HepG2 (cell line): ENCODE data around the gene GGACT. TPM values are rescaled to one million over a fixed set of nuclear protein-coding genes. Genes with fewer than 3 reads are reported as not detected.

Source experiments
- ATAC-seq: fragments of 200-7000 bp; cut with Tn5 transposase; 3 replicates; pipeline ENCODE4 v1.9.1; 2020; ENCODE audit warnings: mild to moderate bottlenecking, moderate library complexity
- BruUV-seq: library from RNA; stranded (reverse); fragments of 400-500 nt; replicated peaks from 2 replicates; lab custom pipeline; 2021; lab: Mats Ljungman, UMichigan
- CTCF ChIA-PET: fragments of 300-600 bp; formaldehyde crosslinking; extraction: SDS; loops from one replicate; lab custom pipeline; 2021; ENCODE audit warnings: low total read pairs, inconsistent platforms, low intra/inter-chr PET ratio; lab: Yijun Ruan, JAX
- POLR2A ChIA-PET: fragments of 350-600 bp; sonication (Branson Sonifier 250); formaldehyde crosslinking; loops from one replicate; lab custom pipeline; 2020; ENCODE audit warnings: antibody characterized with exemption, inconsistent platforms; lab: Yijun Ruan, JAX
- DNase-seq: peaks from one replicate; pipeline ENCODE4 v3.0.0-alpha.2; 2015; ENCODE audit warnings: low spot score
- FAIRE-seq: peaks from 3 replicates; lab custom pipeline; 2011; peaks lifted over from hg19 to GRCh38; lab: Jason Lieb, UNC
- H2AFZ ChIP-seq: one replicate; pipeline ENCODE4 v1.6.1; 2011; ENCODE audit warnings: low read length, inconsistent platforms
- H3K27ac ChIP-seq: fragments of 300-600 bp; 3 replicates; pipeline ENCODE4 v1.8.0; 2011; ENCODE audit warnings: mixed run types, mild to moderate bottlenecking, mixed read lengths, low read length, inconsistent platforms; ENCODE audit not compliant: insufficient read depth; ENCODE audit errors: extremely low read length
- H3K27me3 ChIP-seq, 2 experiments: fragments of 200-600 bp in 1 of 2; 2 replicates in 1 of 2; 3 replicates in 1 of 2; pipeline versions ENCODE4 v1.6.0 to v1.8.0; 2011; ENCODE audit warnings: low read length in 2 of 2, mild to moderate bottlenecking in 2 of 2, moderate library complexity in 2 of 2, inconsistent platforms in 1 of 2; ENCODE audit not compliant: insufficient read depth in 2 of 2, control insufficient read depth in 1 of 2
- H3K36me3 ChIP-seq, 2 experiments: fragments of 200-600 bp in 1 of 2; replicated peaks in 1 of 2; 2 replicates in 1 of 2; 3 replicates in 1 of 2; pipeline versions ENCODE4 v1.5.1 to v1.8.0; 2011; ENCODE audit warnings: low read length in 2 of 2, inconsistent platforms in 1 of 2; ENCODE audit not compliant: insufficient read depth in 2 of 2, control insufficient read depth in 1 of 2
- H3K4me1 ChIP-seq: 2 replicates; pipeline ENCODE4 v1.5.1; 2012; ENCODE audit warnings: low read length, inconsistent platforms; ENCODE audit not compliant: insufficient read depth
- H3K4me2 ChIP-seq: 2 replicates; pipeline ENCODE4 v1.6.0; 2011; ENCODE audit warnings: low read depth, low read length, inconsistent platforms
- H3K4me3 ChIP-seq, 3 experiments: fragments of 200-600 bp in 1 of 3; sonication (generic), shearing (Covaris generic) in 1 of 3; replicated peaks in 1 of 3; 2 replicates each; pipeline ENCODE4 v1.5.1; 2011 to 2016; ENCODE audit warnings: low read length in 3 of 3, inconsistent platforms in 2 of 3, low read depth in 2 of 3, mild to moderate bottlenecking in 2 of 3, control low read depth in 1 of 3, mixed read lengths in 1 of 3; ENCODE audit not compliant: insufficient read depth in 1 of 3
- H3K79me2 ChIP-seq: one replicate; pipeline ENCODE4 v1.6.1; 2011; ENCODE audit warnings: low read length, inconsistent platforms; ENCODE audit not compliant: insufficient read depth
- H3K9ac ChIP-seq: 2 replicates; pipeline ENCODE4 v1.6.0; 2011; ENCODE audit warnings: mild to moderate bottlenecking, low read depth, low read length, inconsistent platforms; ENCODE audit not compliant: insufficient read depth
- H3K9me3 ChIP-seq: 2 replicates; pipeline ENCODE4 v1.5.1; 2012; ENCODE audit warnings: mild to moderate bottlenecking, low read length
- H4K20me1 ChIP-seq: 2 replicates; pipeline ENCODE4 v1.6.0; 2011; ENCODE audit warnings: inconsistent platforms, mild to moderate bottlenecking, low read length, moderate library complexity; ENCODE audit not compliant: insufficient read depth
- FOXP1 ChIP-seq, 2 experiments: fragments of 450-650 bp in 1 of 2; IDR thresholded peaks; 2 replicates each; pipeline ENCODE4 v1.6.1; 2017 to 2018; ENCODE audit warnings: antibody characterized with exemption in 1 of 2
- NFYB ChIP-seq: sonication (generic); formaldehyde crosslinking; IDR thresholded peaks from 2 replicates; pipeline ENCODE4 v1.4.0; 2020; ENCODE audit warnings: missing genetic modification reagents
- SMC3 ChIP-seq: IDR thresholded peaks from 2 replicates; pipeline ENCODE4 v1.6.1; 2011; ENCODE audit warnings: low read length, improper control_type of control experiment
- ZMYM3 ChIP-seq: sonication (generic); formaldehyde crosslinking; IDR thresholded peaks from 2 replicates; pipeline ENCODE4 v1.5.1; 2020; ENCODE audit warnings: mild to moderate bottlenecking, missing genetic modification reagents
- ZNF260 ChIP-seq: sonication (generic); formaldehyde crosslinking; IDR thresholded peaks from 2 replicates; pipeline ENCODE4 v1.4.0; 2020; ENCODE audit warnings: missing genetic modification reagents, low read depth, mild to moderate bottlenecking, borderline replicate concordance
- ZNF737 ChIP-seq: sonication (generic); formaldehyde crosslinking; IDR thresholded peaks from 2 replicates; pipeline ENCODE4 v1.5.0; 2020; ENCODE audit warnings: missing genetic modification reagents, mild to moderate bottlenecking, borderline replicate concordance
- WGBS: methylation state at CpG from one replicate; pipeline ENCODE4 v1.1.6; 2017; ENCODE audit warnings: low lambda C conversion rate; 5-methylcytosine and 5-hydroxymethylcytosine counted together
- in situ Hi-C: cut with HindIII; loops from 2 replicates; pipeline ENCODE4 v1.10.0; 2017; ENCODE audit warnings: low pct_unique_long_range_greater_than_20kb; ENCODE audit not compliant: extremely low pct_ligation_motif_present
- intact Hi-C: fragments of 100-400 bp; cut with micrococcal nuclease; formaldehyde crosslinking; loops from one replicate; pipeline ENCODE4 v1.10.0; 2022; ENCODE audit not compliant: unreplicated experiment
- polyA plus RNA-seq, 8 experiments: library from polyadenylated mRNA; depleted of rRNA in 3 of 8; stranded (reverse) in 7 of 8; unstranded in 1 of 8; fragments of >200 nt; fragmentation: Illumina TruSeq in 4 of 8; extraction: Trizol in 4 of 8; gene quantifications; 2 replicates each; pipeline versions ENCODE4 v1.2.1 to v1.2.3, GENCODE V29; 2011 to 2016; ENCODE audit warnings: low read depth in 4 of 8, missing spikeins in 1 of 8, mixed read lengths in 1 of 8; ENCODE audit not compliant: insufficient read depth in 1 of 8
- total RNA-seq, 5 experiments: library from RNA; depleted of rRNA; stranded (reverse); fragments of >200 nt; fragmentation: Illumina TruSeq; extraction: Trizol; gene quantifications; 2 replicates each; pipeline ENCODE4 v1.2.3, GENCODE V29; 2016; ENCODE audit warnings: low read depth in 1 of 5
- TF ChIP-seq, protein P1 (sequence below): IDR thresholded peaks from 2 replicates; pipeline ENCODE4 v1.6.1; 2016; ENCODE audit warnings: missing compliant biosample characterization, missing genetic modification reagents, borderline replicate concordance
- TF ChIP-seq, protein P2 (sequence below): IDR thresholded peaks from 2 replicates; pipeline ENCODE4 v1.6.1; 2016; ENCODE audit warnings: mild to moderate bottlenecking, missing biosample characterization, missing genetic modification reagents

Gene GGACT
- total and polyA plus RNA-seq, 2 of the 13 experiments (the other 11 are each of a cell fraction or from before 2014, with no cell fraction given), result 1.7 to 1.9 TPM

DNA sequence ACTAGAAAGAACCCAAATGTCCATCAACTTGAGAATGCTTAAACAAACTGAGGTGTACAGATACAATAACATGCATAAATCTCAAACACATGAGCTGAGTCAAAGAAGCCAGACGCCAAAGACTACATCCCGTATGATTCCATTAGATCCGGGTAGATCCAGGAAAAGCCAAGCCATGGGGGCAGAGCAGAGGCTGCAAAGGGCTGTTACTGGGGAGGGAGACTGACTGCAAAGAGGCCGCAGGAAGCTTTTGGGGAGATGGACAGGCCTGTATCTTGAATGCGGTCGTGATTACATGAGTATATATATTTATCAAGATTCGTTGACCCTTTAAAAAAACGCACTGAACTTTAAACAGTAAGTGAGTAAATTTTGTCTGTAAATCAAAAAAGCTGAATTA, 28.7 kb downstream of the GGACT start (continued):
- TF ChIP-seq, protein P1, sequence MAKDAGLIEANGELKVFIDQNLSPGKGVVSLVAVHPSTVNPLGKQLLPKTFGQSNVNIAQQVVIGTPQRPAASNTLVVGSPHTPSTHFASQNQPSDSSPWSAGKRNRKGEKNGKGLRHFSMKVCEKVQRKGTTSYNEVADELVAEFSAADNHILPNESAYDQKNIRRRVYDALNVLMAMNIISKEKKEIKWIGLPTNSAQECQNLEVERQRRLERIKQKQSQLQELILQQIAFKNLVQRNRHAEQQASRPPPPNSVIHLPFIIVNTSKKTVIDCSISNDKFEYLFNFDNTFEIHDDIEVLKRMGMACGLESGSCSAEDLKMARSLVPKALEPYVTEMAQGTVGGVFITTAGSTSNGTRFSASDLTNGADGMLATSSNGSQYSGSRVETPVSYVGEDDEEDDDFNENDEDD (CRISPR knock-in tag), result no peak
- TF ChIP-seq ZNF737 (CRISPR knock-in tag), result no peak
- no peak for TF ChIP-seq ZNF260 (CRISPR knock-in tag)
- TF ChIP-seq, protein P2, sequence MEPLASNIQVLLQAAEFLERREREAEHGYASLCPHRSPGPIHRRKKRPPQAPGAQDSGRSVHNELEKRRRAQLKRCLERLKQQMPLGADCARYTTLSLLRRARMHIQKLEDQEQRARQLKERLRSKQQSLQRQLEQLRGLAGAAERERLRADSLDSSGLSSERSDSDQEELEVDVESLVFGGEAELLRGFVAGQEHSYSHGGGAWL (CRISPR knock-in tag), result no peak
- TF ChIP-seq SMC3, result no peak

DNA sequence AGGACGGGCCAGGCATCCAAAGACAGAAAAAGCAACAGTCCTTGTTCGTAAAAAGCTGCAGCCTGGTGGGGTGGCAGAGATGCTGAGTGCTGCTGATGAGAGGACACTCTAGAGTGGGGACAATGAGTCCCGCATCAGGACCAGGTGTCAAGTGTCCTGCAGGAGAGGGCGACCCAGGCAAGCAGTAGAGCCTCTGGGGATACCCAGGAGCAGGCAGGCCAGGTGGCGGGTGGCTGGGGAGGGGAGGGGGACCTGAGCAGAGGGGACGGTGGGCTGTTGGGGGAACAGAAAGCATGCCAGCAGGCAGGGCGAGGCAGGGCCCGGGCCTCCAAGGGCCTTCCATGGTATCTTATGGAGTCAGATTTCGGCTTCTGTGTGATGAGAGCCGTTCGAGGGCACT, 35.8 kb downstream of the GGACT start:
- in situ Hi-C loops (no loop called here), intact Hi-C loops (no loop called here)
- Histone ChIP-seq H3K79me2 (no peaks in the 10 kb centered on the region), H2AFZ (no peak overlapping the region), H3K4me1 (peaks cover 5% of the 10 kb centered on the region), H3K4me3 (no peak overlapping the region), H3K9ac (no peak overlapping the region), H3K27ac (no peak overlapping the region), H3K27me3 (no peaks in the 10 kb centered on the region)
- 79% methylated on average over 11 of the region's 11 CpGs for WGBS
- no peak; the same call in 2 of the 3 replicates for ATAC-seq
- BruUV-seq, result no TSS peak
- no peak for TF ChIP-seq SMC3
- no peak for TF ChIP-seq FOXP1 (IDR thresholded peaks at IDR 0.05)
- no peak for TF ChIP-seq FOXP1 (CRISPR knock-in tag; IDR thresholded peaks at IDR 0.05)
- TF ChIP-seq ZMYM3, result no peak
- TF ChIP-seq NFYB, result no peak
- TF ChIP-seq, all 625 proteins: peak for 0
- H4K20me1 ChIP-seq, result no peaks in the 10 kb centered on the region
- no peak overlapping the region for H3K4me2 ChIP-seq
- FAIRE-seq, result no peak
- H3K9me3 ChIP-seq, result no peaks in the 10 kb centered on the region
- H3K36me3 ChIP-seq, result no peaks in the 10 kb centered on the region
- DNase-seq, result no peak
- CTCF ChIA-PET, result no interaction called here
- POLR2A ChIA-PET, result no interaction called here
